GM21423 (cell line): ENCODE results near the gene PRM2.

Experiments
- ATAC-seq: cut with Tn5 transposase; IDR thresholded peaks from one replicate; pipeline ENCODE4 v1.9.1; 2021; ENCODE audit warnings: mild to moderate bottlenecking, moderate library complexity; ENCODE audit not compliant: unreplicated experiment

The PRM2 gene

GRCh38 chr16:11232852-11233726 is 43.2 kb downstream of the PRM2 start:
- peak; percentile 53 for ATAC-seq

DNA sequence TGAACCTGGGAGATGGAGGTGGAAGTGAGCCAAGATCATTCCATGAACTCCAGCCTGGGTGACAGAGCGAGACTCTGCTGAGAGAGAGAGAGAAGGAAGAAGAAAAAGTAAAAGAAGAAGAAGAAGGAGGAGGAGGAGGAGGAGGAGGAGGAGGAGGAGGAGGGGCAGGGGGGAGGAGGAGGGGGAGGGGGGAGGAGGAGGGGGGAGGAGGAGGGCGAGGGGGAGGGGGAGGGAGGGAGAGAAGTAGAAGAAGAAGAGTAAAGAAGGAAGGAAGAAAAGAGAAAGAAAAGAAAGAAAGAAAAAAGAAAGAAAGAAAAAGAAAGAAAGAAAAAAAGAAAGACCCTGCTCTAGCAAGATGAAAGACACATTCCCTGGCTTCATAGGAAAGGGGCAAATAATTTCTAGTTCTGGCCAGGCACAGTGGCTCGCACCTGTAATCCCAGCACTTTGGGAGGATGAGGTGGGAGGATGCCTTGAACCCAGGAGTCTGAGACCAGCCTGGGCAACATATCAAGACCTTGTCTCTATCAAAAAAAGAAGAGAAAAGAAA is 43.9 kb downstream of the PRM2 start:
- ATAC-seq, result no peak

- no peak for ATAC-seq
These were observed 44.8 kb downstream of the PRM2 start for GRCh38 chr16:11231367-11231970.

DNA sequence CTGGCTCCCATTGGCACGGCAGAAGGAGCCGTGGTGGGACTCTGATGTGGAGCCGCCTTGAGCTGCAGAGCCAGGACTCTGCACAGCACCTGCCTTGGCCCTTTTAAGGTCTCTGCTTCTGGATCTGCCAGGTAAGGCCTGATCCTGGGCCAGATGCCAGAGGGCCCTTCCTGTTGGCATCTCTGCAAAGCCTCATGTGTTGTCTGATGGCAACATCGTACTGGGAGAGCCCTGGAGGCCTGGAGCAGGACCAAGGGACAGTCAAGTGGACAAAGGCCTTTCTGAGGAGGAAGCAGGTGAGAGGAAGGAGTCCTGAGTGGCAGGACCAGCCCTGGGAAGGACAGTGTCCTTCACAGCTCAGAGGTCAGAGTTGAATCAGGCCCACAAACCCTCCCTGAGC is 46.4 kb downstream of the PRM2 start:
- ATAC-seq, result no peak

DNA sequence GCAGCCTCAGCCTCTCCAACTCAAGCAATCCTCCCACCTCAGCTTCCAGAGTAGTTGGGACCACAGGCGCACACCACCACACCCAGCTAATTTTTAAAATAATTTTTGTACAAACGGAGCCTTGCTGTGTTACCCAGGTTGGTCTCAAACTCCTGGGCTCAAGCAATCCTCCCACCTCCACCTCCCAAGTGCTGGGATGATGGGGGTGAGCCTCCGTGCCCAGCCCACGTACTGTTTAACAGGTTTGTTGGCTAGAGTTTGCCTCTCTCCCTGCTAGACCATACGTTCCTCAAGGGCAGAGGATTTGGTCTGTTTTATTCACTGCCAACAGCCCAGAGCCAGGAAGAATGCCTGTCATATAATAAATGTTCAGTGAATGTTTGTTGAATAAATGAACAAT is 46.8 kb downstream of the PRM2 start:
- ATAC-seq, result no peak

DNA sequence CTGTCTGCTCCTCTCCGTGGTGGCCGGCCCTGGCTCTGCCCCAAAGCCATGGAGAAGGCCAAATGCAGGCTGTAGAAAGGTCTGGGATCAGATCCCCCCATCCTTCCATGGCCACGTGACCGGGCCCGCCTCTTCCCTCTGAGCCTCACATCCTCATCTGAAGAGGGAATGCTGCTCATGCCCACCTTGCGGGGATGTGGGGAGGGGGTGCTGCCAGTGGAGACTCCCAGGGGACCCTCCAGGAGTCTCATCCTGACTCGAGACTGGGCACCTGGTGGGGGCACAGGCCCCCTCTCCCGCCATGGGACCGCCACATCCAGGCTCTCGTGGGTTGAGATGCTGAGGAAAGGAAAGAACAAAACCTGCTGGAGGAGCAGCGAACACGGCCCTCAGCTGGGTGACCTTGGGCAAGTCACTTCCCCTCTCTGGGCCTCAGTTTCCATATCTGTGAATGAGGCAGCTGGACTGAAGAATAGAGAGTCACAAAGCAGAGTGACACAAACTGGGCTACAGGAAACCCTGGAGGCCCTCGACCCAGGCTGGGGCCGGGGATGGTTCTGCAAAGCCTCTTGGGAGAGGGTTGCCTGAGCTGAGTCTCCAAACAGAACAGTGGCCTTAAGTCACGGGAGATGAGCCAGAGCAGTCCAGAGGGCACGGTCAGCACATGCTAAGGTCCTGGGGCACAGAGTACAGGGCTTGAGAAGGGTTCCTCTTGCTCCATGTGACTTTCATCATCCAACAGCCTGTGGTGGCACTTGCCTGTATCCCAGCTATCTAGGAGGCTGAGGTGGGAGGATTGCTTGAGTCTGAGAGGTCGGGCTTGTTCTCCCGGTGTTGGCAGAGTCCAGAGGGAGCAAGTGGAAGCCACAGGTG is 50.4 kb downstream of the PRM2 start:
- ATAC-seq, result no peak
